HepG2 (cell line): Measurements from ENCODE around the gene AGAP1. TPM values are rescaled to one million over a fixed set of nuclear protein-coding genes. Genes with fewer than 3 reads are reported as not detected.
A peak's percentile ranks its signal among the peaks of the same experiment; 100 is the strongest.

Source experiments
- FOXP1 ChIP-seq, 2 experiments: fragments of 450-650 bp in 1 of 2; IDR thresholded peaks; 2 replicates each; pipeline ENCODE4 v1.6.1; 2017 to 2018; ENCODE audit warnings: antibody characterized with exemption in 1 of 2
- KLF13 ChIP-seq: sonication (generic); formaldehyde crosslinking; IDR thresholded peaks from 2 replicates; pipeline ENCODE4 v1.4.0; 2020; ENCODE audit warnings: mild to moderate bottlenecking, missing genetic modification reagents
- MAFK ChIP-seq, 2 experiments: IDR thresholded peaks in 1 of 2; conservative IDR thresholded peaks in 1 of 2; 2 replicates each; pipeline ENCODE4 v1.6.1; 2011; ENCODE audit warnings: improper control_type of control experiment in 2 of 2, low read length in 2 of 2
- MLXIP ChIP-seq: sonication (generic); formaldehyde crosslinking; IDR thresholded peaks from 2 replicates; pipeline ENCODE4 v1.9.0; 2021; ENCODE audit warnings: missing genetic modification reagents, borderline replicate concordance
- MYC ChIP-seq: sonication (generic); formaldehyde crosslinking; IDR thresholded peaks from 2 replicates; pipeline ENCODE4 v1.9.0; 2021; ENCODE audit warnings: missing genetic modification reagents, borderline replicate concordance
- ONECUT2 ChIP-seq: sonication (generic); formaldehyde crosslinking; IDR thresholded peaks from 2 replicates; pipeline ENCODE4 v1.4.0; 2020; ENCODE audit warnings: missing genetic modification reagents
- PBX3 ChIP-seq: sonication (generic); formaldehyde crosslinking; IDR thresholded peaks from 2 replicates; pipeline ENCODE4 v1.8.1; 2023; ENCODE audit warnings: missing genetic modification reagents, inconsistent platforms, borderline replicate concordance
- REST ChIP-seq, 2 experiments: IDR thresholded peaks; 2 replicates each; pipeline ENCODE4 v1.6.1; 2011 to 2012; ENCODE audit warnings: low read length in 2 of 2, borderline replicate concordance in 1 of 2, low read depth in 1 of 2, mild to moderate bottlenecking in 1 of 2, moderate library complexity in 1 of 2
- RXRB ChIP-seq: IDR thresholded peaks from 2 replicates; pipeline ENCODE4 v1.6.1; 2016; ENCODE audit warnings: borderline replicate concordance, missing genetic modification reagents, missing compliant biosample characterization
- SOX6 ChIP-seq, 2 experiments: fragments of 450-650 bp in 1 of 2; sonication (generic) in 1 of 2; formaldehyde crosslinking in 1 of 2; IDR thresholded peaks; 2 replicates each; pipeline versions ENCODE4 v1.4.0 to v1.6.1; 2017 to 2020; ENCODE audit warnings: antibody characterized with exemption in 1 of 2, mild to moderate bottlenecking in 1 of 2, missing genetic modification reagents in 1 of 2
- ZBTB10 ChIP-seq: sonication (generic); formaldehyde crosslinking; IDR thresholded peaks from 2 replicates; pipeline ENCODE4 v1.4.0; 2020; ENCODE audit warnings: missing genetic modification reagents, borderline replicate concordance
- ZNF251 ChIP-seq: sonication (generic); formaldehyde crosslinking; IDR thresholded peaks from 2 replicates; pipeline ENCODE4 v1.9.0; 2021; ENCODE audit warnings: mild to moderate bottlenecking, missing genetic modification reagents
- ZNF337 ChIP-seq: sonication (generic); formaldehyde crosslinking; IDR thresholded peaks from 2 replicates; pipeline ENCODE4 v1.5.1; 2020; ENCODE audit warnings: missing genetic modification reagents, low read depth, mild to moderate bottlenecking, borderline replicate concordance
- ZNF362 ChIP-seq: sonication (generic); formaldehyde crosslinking; IDR thresholded peaks from 2 replicates; pipeline ENCODE4 v1.4.0; 2020; ENCODE audit warnings: missing genetic modification reagents, mild to moderate bottlenecking, borderline replicate concordance
- ZNF678 ChIP-seq: sonication (generic); formaldehyde crosslinking; IDR thresholded peaks from 2 replicates; pipeline ENCODE4 v1.4.0; 2020; ENCODE audit warnings: mild to moderate bottlenecking, missing genetic modification reagents
- ZNF761 ChIP-seq: sonication (generic); formaldehyde crosslinking; conservative IDR thresholded peaks from 2 replicates; pipeline ENCODE4 v1.4.0; 2020; ENCODE audit warnings: mild to moderate bottlenecking, missing genetic modification reagents
- polyA plus RNA-seq, 8 experiments: library from polyadenylated mRNA; depleted of rRNA in 3 of 8; stranded (reverse) in 7 of 8; unstranded in 1 of 8; fragments of >200 nt; fragmentation: Illumina TruSeq in 4 of 8; extraction: Trizol in 4 of 8; gene quantifications; 2 replicates each; pipeline versions ENCODE4 v1.2.1 to v1.2.3, GENCODE V29; 2011 to 2016; ENCODE audit warnings: low read depth in 4 of 8, missing spikeins in 1 of 8, mixed read lengths in 1 of 8; ENCODE audit not compliant: insufficient read depth in 1 of 8
- total RNA-seq, 5 experiments: library from RNA; depleted of rRNA; stranded (reverse); fragments of >200 nt; fragmentation: Illumina TruSeq; extraction: Trizol; gene quantifications; 2 replicates each; pipeline ENCODE4 v1.2.3, GENCODE V29; 2016; ENCODE audit warnings: low read depth in 1 of 5

Gene AGAP1
- total and polyA plus RNA-seq, 2 of the 13 experiments (the other 11 are each of a cell fraction or from before 2014, with no cell fraction given): 21.2 to 32.7 TPM

- TF ChIP-seq MLXIP (no peak), MAFK (conservative IDR thresholded peaks at IDR 0.05 in 1 of 2, IDR thresholded peaks at IDR 0.05 in 1 of 2; ENCODE audit: low read length in 2 of 2) (no peak), ZNF251 (CRISPR knock-in tag) (no peak), PBX3 (CRISPR knock-in tag) (no peak), KLF13 (CRISPR knock-in tag) (no peak), ZNF337 (CRISPR knock-in tag) (no peak), MYC (no peak), ZNF362 (CRISPR knock-in tag) (peak; percentile 69; the same call in 1 of the 2 replicates), ZBTB10 (CRISPR knock-in tag) (no peak), RXRB (CRISPR knock-in tag) (peak; percentile 35; the same call in 1 of the 2 replicates), FOXP1 (IDR thresholded peaks at IDR 0.05) (no peak), FOXP1 (CRISPR knock-in tag; IDR thresholded peaks at IDR 0.05) (peak; percentile 78), ZNF761 (no peak), SOX6 (IDR thresholded peaks at IDR 0.05) (no peak), SOX6 (CRISPR knock-in tag; IDR thresholded peaks at IDR 0.05) (peak; percentile 60), REST (IDR thresholded peaks at IDR 0.05; ENCODE audit: borderline replicate concordance in 1 of 2, low read depth in 1 of 2, low read length in 2 of 2) (no peak), ONECUT2 (CRISPR knock-in tag) (no peak), ZNF678 (CRISPR knock-in tag) (no peak)
These were observed 86.7 kb downstream of the AGAP1 start (continued) for GRCh38 chr2:235580426-235581157.
